ENCODE results near the gene CSNK2B. TPM values are rescaled to one million over a fixed set of nuclear protein-coding genes. Genes with fewer than 3 reads are reported as not detected.

The CSNK2B gene
- total RNA-seq, 4 donors from 2014 or later, result 132 to 188 (median 153) TPM

DNA sequence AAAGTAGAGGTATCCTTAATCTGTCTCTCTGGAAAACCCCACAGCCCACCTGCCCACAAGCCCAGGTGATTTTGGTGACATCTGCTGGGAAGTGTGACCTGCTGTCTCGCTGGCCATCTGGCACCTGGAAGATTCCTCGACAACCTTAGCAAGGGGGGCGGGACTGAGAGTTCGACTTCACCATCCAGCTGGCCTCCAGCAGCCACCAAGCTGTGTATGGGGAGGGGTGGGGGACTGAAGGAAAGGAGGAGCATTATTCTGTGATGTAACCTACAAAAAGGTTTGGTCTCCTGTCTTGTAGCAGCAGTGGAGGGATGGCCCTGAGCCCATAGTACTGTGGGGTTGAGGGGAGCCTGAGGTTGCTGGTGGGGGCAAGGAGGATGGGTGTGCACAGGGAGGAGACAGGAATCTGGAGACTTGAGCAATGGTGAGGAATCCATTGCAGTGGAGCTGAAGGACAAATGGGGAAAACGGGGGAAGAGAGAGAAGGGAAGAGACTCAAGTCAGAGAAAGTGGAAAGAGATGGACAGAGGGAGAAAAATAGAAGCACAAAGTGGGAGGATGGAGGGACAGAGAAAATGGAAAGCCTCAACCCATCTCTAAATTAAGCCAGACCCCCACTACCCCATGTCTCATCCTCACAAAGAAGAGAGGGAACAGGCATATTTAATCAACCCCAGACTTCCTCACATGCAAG lies 44.8 kb downstream of the CSNK2B start:
- no peak for DNase-seq (ENCODE audit: extremely low spot score)
- Histone ChIP-seq H3K4me1 (no peaks in the 10 kb centered on the region), H3K4me3 (no peak overlapping the region), H3K27me3 (peaks cover 0 to 6% (median 0%) of the 10 kb centered on the region in 4 donors), H3K9me3 (no peaks in the 10 kb centered on the region), H3K27ac (replicated peaks in 1 of 4) (no peak overlapping the region), H3K36me3 (no peaks in the 10 kb centered on the region)
- WGBS, result 58% methylated on average over 5 of the region's 5 CpGs
- TF ChIP-seq POLR2A (IDR thresholded peaks at IDR 0.05; ENCODE audit: low read depth) (no peak), POLR2AphosphoS5 (IDR thresholded peaks at IDR 0.05) (no peak), EP300 (IDR thresholded peaks at IDR 0.05) (no peak)
- TF ChIP-seq, protein P1, sequence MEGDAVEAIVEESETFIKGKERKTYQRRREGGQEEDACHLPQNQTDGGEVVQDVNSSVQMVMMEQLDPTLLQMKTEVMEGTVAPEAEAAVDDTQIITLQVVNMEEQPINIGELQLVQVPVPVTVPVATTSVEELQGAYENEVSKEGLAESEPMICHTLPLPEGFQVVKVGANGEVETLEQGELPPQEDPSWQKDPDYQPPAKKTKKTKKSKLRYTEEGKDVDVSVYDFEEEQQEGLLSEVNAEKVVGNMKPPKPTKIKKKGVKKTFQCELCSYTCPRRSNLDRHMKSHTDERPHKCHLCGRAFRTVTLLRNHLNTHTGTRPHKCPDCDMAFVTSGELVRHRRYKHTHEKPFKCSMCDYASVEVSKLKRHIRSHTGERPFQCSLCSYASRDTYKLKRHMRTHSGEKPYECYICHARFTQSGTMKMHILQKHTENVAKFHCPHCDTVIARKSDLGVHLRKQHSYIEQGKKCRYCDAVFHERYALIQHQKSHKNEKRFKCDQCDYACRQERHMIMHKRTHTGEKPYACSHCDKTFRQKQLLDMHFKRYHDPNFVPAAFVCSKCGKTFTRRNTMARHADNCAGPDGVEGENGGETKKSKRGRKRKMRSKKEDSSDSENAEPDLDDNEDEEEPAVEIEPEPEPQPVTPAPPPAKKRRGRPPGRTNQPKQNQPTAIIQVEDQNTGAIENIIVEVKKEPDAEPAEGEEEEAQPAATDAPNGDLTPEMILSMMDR (IDR thresholded peaks at IDR 0.05), result no peak
- intact Hi-C loops (cut with DNase I), result no loop called here

DNA sequence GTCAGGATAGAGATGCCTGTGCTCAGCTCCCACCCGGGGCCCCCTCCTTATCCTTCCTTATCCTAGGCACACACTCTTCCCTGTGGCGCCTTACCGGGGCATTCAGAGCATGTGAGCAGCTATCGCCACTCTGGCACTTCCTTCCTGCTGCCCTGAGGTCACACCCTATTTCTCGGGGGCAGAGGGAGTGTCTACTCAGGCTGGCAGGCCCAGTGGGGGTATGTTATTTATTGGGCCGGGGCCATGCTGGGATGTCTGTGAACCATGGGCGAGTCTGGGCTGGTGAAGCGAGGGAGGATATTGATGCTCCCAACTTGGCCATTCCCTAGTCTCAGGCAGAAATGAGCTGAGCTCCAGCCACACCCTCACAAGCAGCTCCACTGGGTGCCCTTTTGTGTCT lies 45.4 kb downstream of the CSNK2B start:
- Histone ChIP-seq H3K27me3 (peaks cover 0 to 6% (median 0%) of the 10 kb centered on the region in 4 donors), H3K27ac (replicated peaks in 1 of 4) (no peak overlapping the region), H3K36me3 (no peaks in the 10 kb centered on the region), H3K4me3 (no peak overlapping the region), H3K4me1 (no peaks in the 10 kb centered on the region), H3K9me3 (no peaks in the 10 kb centered on the region)
- WGBS, result 78% methylated on average over 5 of the region's 8 CpGs
- TF ChIP-seq POLR2A (IDR thresholded peaks at IDR 0.05; ENCODE audit: low read depth), result no peak
- TF ChIP-seq, protein P1 (IDR thresholded peaks at IDR 0.05), result no peak
- no peak for TF ChIP-seq EP300 (IDR thresholded peaks at IDR 0.05)
- TF ChIP-seq POLR2AphosphoS5 (IDR thresholded peaks at IDR 0.05), result no peak
- no peak for DNase-seq (ENCODE audit: extremely low spot score)
- intact Hi-C loops (cut with DNase I), result no loop called here

DNA sequence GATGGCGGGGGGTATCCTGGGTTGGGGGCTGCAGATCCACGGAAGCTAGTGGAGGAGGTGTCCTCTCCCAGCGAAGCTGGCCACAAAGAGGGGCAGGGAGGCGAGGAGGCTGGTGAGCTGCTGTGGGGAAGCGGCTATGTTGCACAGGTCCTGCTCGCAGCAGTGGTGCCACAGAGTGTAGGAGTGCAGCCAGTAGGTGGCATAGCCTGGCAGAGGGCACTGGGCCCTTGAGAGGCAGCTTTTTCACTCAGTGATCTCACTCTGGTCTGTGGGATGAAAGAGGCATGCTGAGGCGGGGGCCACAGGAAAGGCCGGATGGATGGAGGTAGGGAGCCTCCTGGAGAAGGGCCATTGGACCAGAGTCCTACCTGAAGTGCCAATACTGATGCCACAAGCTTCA lies 46.4 kb downstream of the CSNK2B start:
- no peak overlapping the region for H3K27ac ChIP-seq (replicated peaks in 1 of 4)
- WGBS, result 98% methylated on average over 7 of the region's 8 CpGs
- no peaks in the 10 kb centered on the region for H3K36me3 ChIP-seq
- DNase-seq (ENCODE audit: extremely low spot score), result no peak
- no peaks in the 10 kb centered on the region for H3K4me1 ChIP-seq
- intact Hi-C loops (cut with DNase I), result no loop called here
- no peaks in the 10 kb centered on the region for H3K9me3 ChIP-seq
- no peak overlapping the region for H3K4me3 ChIP-seq
- H3K27me3 ChIP-seq, result peaks cover 0 to 6% (median 0%) of the 10 kb centered on the region in 4 donors
- TF ChIP-seq, protein P1 (IDR thresholded peaks at IDR 0.05), result no peak
- TF ChIP-seq EP300 (IDR thresholded peaks at IDR 0.05), result no peak
- no peak for TF ChIP-seq POLR2A (IDR thresholded peaks at IDR 0.05; ENCODE audit: low read depth)
- no peak for TF ChIP-seq POLR2AphosphoS5 (IDR thresholded peaks at IDR 0.05)

DNA sequence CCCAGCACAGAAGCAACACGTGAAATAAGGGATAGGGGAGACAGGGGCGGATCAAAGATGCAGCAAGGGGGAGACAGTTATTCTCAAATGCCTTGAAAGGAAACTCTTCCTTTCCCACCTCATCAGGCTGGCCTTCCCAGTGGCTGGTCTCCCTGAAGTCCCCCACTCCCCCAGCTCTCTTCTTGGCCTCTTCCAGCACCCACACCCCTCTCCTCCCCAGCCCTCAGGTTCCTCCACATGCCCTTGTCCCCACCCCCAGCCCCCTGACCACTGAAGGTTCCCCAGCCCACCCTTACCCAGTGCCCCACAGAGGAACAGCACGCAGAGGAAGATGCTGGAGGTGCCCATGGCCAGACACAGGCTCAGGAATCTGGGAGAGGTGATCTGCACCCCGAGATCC lies 47.6 kb downstream of the CSNK2B start:
- Histone ChIP-seq H3K27ac (replicated peaks in 1 of 4) (no peak overlapping the region), H3K27me3 (peaks cover 0 to 6% (median 0%) of the 10 kb centered on the region in 4 donors), H3K9me3 (no peaks in the 10 kb centered on the region), H3K36me3 (no peaks in the 10 kb centered on the region), H3K4me1 (no peaks in the 10 kb centered on the region), H3K4me3 (no peak overlapping the region)
- DNase-seq (ENCODE audit: extremely low spot score), result no peak
- WGBS, result 71% methylated on average over 4 of the region's 4 CpGs
- intact Hi-C loops (cut with DNase I), result no loop called here
- no peak for TF ChIP-seq POLR2A (IDR thresholded peaks at IDR 0.05; ENCODE audit: low read depth)
- TF ChIP-seq POLR2AphosphoS5 (IDR thresholded peaks at IDR 0.05), result no peak
- TF ChIP-seq, protein P1 (IDR thresholded peaks at IDR 0.05), result no peak
- no peak for TF ChIP-seq EP300 (IDR thresholded peaks at IDR 0.05)
